Trophoblast cell (in vitro differentiated cells and primary cell): Measurements from ENCODE around the gene PIGR.

Experiments
- DNase-seq, 2 donors: peaks; one replicate each; pipeline ENCODE4 v3.0.0-alpha.2; 2016
- H2AFZ ChIP-seq: 2 replicates; pipeline ENCODE4 v1.6.1; 2013; ENCODE audit warnings: low read length, moderate library complexity, mild to moderate bottlenecking; ENCODE audit not compliant: insufficient read depth, poor library complexity
- H2AK5ac ChIP-seq: 2 replicates; pipeline ENCODE4 v1.6.1; 2013; ENCODE audit warnings: mild to moderate bottlenecking, low read length
- H2BK120ac ChIP-seq: 2 replicates; pipeline ENCODE4 v1.6.1; 2013; ENCODE audit warnings: low read length, mild to moderate bottlenecking, moderate library complexity; ENCODE audit not compliant: insufficient read depth, poor library complexity
- H2BK12ac ChIP-seq: 2 replicates; pipeline ENCODE4 v1.6.1; 2013; ENCODE audit warnings: mild to moderate bottlenecking, low read length, moderate library complexity
- H2BK5ac ChIP-seq: 2 replicates; pipeline ENCODE4 v1.6.1; 2013; ENCODE audit warnings: low read length, low read depth, moderate library complexity, mild to moderate bottlenecking; ENCODE audit not compliant: poor library complexity
- H3K14ac ChIP-seq: 2 replicates; pipeline ENCODE4 v1.6.1; 2013; ENCODE audit warnings: mild to moderate bottlenecking, low read length
- H3K18ac ChIP-seq: 2 replicates; pipeline ENCODE4 v1.6.1; 2013; ENCODE audit warnings: mild to moderate bottlenecking, low read length
- H3K23ac ChIP-seq: 2 replicates; pipeline ENCODE4 v1.6.1; 2013; ENCODE audit warnings: low read length
- H3K27ac ChIP-seq: 2 replicates; pipeline ENCODE4 v1.5.1; 2013; ENCODE audit warnings: low read depth, mild to moderate bottlenecking, inconsistent platforms, low read length, moderate library complexity
- H3K27me3 ChIP-seq: 2 replicates; pipeline ENCODE4 v1.6.1; 2013; ENCODE audit warnings: inconsistent platforms, mild to moderate bottlenecking, low read length, moderate library complexity; ENCODE audit not compliant: insufficient read depth
- H3K36me3 ChIP-seq, 2 experiments: 1 replicate in 1 of 2; 2 replicates in 1 of 2; pipeline ENCODE4 v1.6.1; 2013; ENCODE audit warnings: low read length in 2 of 2, mild to moderate bottlenecking in 2 of 2, moderate library complexity in 1 of 2; ENCODE audit not compliant: insufficient read depth in 2 of 2, control insufficient read depth in 1 of 2
- H3K4ac ChIP-seq: 2 replicates; pipeline ENCODE4 v1.6.1; 2013; ENCODE audit warnings: low read depth, mild to moderate bottlenecking, low read length, moderate library complexity
- H3K4me1 ChIP-seq, 2 experiments: 1 replicate in 1 of 2; 2 replicates in 1 of 2; pipeline ENCODE4 v1.6.1; 2013; ENCODE audit warnings: low read length in 2 of 2, mild to moderate bottlenecking in 2 of 2, moderate library complexity in 1 of 2; ENCODE audit not compliant: insufficient read depth in 2 of 2, control insufficient read depth in 1 of 2
- H3K4me2 ChIP-seq: 2 replicates; pipeline ENCODE4 v1.6.1; 2013; ENCODE audit warnings: inconsistent platforms, mild to moderate bottlenecking, low read length, moderate library complexity
- H3K4me3 ChIP-seq: 2 replicates; pipeline ENCODE4 v1.5.1; 2013; ENCODE audit warnings: mild to moderate bottlenecking, low read depth, low read length, inconsistent platforms
- H3K79me1 ChIP-seq: one replicate; pipeline ENCODE4 v1.6.1; 2013; ENCODE audit warnings: low read length
- H3K79me2 ChIP-seq: 2 replicates; pipeline ENCODE4 v1.6.1; 2013; ENCODE audit warnings: low read length, mild to moderate bottlenecking; ENCODE audit not compliant: control insufficient read depth, insufficient read depth, poor library complexity
- H3K9ac ChIP-seq: 2 replicates; pipeline ENCODE4 v1.6.1; 2013; ENCODE audit warnings: mild to moderate bottlenecking, low read length
- H3K9me3 ChIP-seq: 2 replicates; pipeline ENCODE4 v1.6.1; 2013; ENCODE audit warnings: low read depth, mild to moderate bottlenecking, control low read depth, inconsistent platforms, low read length; ENCODE audit not compliant: insufficient read depth
- H4K12ac ChIP-seq: 2 replicates; pipeline ENCODE4 v1.6.1; 2013; ENCODE audit warnings: low read depth, mild to moderate bottlenecking, low read length, moderate library complexity
- H4K8ac ChIP-seq: 2 replicates; pipeline ENCODE4 v1.6.1; 2013; ENCODE audit warnings: low read depth, mild to moderate bottlenecking, low read length, moderate library complexity
- H4K91ac ChIP-seq: one replicate; pipeline ENCODE4 v1.6.1; 2013; ENCODE audit warnings: low read depth, mild to moderate bottlenecking, low read length, moderate library complexity
- WGBS: extraction: QIAGEN DNeasy Blood & Tissue Kit; methylation state at CpG from one replicate; pipeline ENCODE4 v1.1.7; 2013; ENCODE audit warnings: missing lambda C conversion rate; ENCODE audit not compliant: insufficient read length, insufficient coverage; ENCODE audit errors: extremely low coverage; 5-methylcytosine and 5-hydroxymethylcytosine counted together

PIGR gene

GRCh38 chr1:206971029-206971655 is 24.9 kb upstream of the PIGR start:
- DNase-seq: peak in 1 of 2 donors; percentile 10
- no peak overlapping the region for H3K27ac ChIP-seq
- H2AFZ ChIP-seq: no peak overlapping the region
- no peak overlapping the region for H3K18ac ChIP-seq
- H3K23ac ChIP-seq: no peak overlapping the region
- H2AK5ac ChIP-seq: no peak overlapping the region
- no peak overlapping the region for H2BK5ac ChIP-seq
- H2BK120ac ChIP-seq: no peak overlapping the region
- H4K91ac ChIP-seq: no peak overlapping the region
- no peaks in the 10 kb centered on the region for H3K36me3 ChIP-seq
- no peaks in the 10 kb centered on the region for H3K27me3 ChIP-seq
- no CpG with 5 or more reads among the region's 2 CpGs for WGBS
- no peak overlapping the region for H3K14ac ChIP-seq
- H3K4ac ChIP-seq: no peak overlapping the region
- H3K4me1 ChIP-seq: no peaks in the 10 kb centered on the region
- H3K79me1 ChIP-seq: no peaks in the 10 kb centered on the region
- H4K12ac ChIP-seq: no peak overlapping the region
- H3K9me3 ChIP-seq: no peaks in the 10 kb centered on the region
- H3K79me2 ChIP-seq: no peaks in the 10 kb centered on the region
- no peak overlapping the region for H2BK12ac ChIP-seq
- no peak overlapping the region for H3K4me2 ChIP-seq
- H4K8ac ChIP-seq: no peak overlapping the region
- H3K4me3 ChIP-seq: no peak overlapping the region
- H3K9ac ChIP-seq: no peak overlapping the region

GRCh38 chr1:206970446-206970845 is 24.2 kb upstream of the PIGR start, which contains the start of gene FCAMR:
TSS of gene FCAMR (minus strand) at chr1:206970460. CDS start at chr1:206970125, 335 bp downstream.
- no peak for DNase-seq
- H2AK5ac ChIP-seq: no peak within 1 kb of the TSS
- no peak within 1 kb of the TSS for H3K18ac ChIP-seq
- no peak within 1 kb of the TSS for H3K4me2 ChIP-seq
- H3K14ac ChIP-seq: no peak within 1 kb of the TSS
- no peak within 1 kb of the TSS for H3K4me3 ChIP-seq
- no CpG with 5 or more reads among the region's 2 CpGs for WGBS
- H4K8ac ChIP-seq: no peak within 1 kb of the TSS
- H3K23ac ChIP-seq: no peak within 1 kb of the TSS
- no peak within 1 kb of the TSS for H4K91ac ChIP-seq
- no peak within 1 kb of the TSS for H2BK12ac ChIP-seq
- no peaks in the 10 kb centered on the region for H3K79me1 ChIP-seq
- H4K12ac ChIP-seq: no peak within 1 kb of the TSS
- H3K27ac ChIP-seq: no peak within 1 kb of the TSS
- no peaks in the 10 kb centered on the region for H3K27me3 ChIP-seq
- H3K79me2 ChIP-seq: no peaks in the 10 kb centered on the region
- no peak within 1 kb of the TSS for H2BK5ac ChIP-seq
- H3K9me3 ChIP-seq: no peaks in the 10 kb centered on the region
- no peak within 1 kb of the TSS for H2BK120ac ChIP-seq
- H3K4ac ChIP-seq: no peak within 1 kb of the TSS
- H3K9ac ChIP-seq: no peak within 1 kb of the TSS
- H3K4me1 ChIP-seq: no peaks in the 10 kb centered on the region
- H3K36me3 ChIP-seq: no peaks in the 10 kb centered on the region
- no peak within 1 kb of the TSS for H2AFZ ChIP-seq

- Histone ChIP-seq H2BK5ac (no peak overlapping the region), H4K91ac (no peak overlapping the region), H3K27me3 (no peaks in the 10 kb centered on the region), H2BK12ac (no peak overlapping the region), H3K36me3 (no peaks in the 10 kb centered on the region), H3K4ac (no peak overlapping the region), H3K4me3 (no peak overlapping the region), H2AK5ac (no peak overlapping the region), H3K9ac (no peak overlapping the region), H4K12ac (no peak overlapping the region), H3K14ac (no peak overlapping the region), H2AFZ (no peak overlapping the region), H3K4me2 (no peak overlapping the region), H3K27ac (no peak overlapping the region), H2BK120ac (no peak overlapping the region), H3K23ac (no peak overlapping the region), H3K79me1 (no peaks in the 10 kb centered on the region), H3K18ac (no peak overlapping the region), H3K79me2 (no peaks in the 10 kb centered on the region), H3K4me1 (no peaks in the 10 kb centered on the region), H4K8ac (no peak overlapping the region), H3K9me3 (no peaks in the 10 kb centered on the region)
- DNase-seq: no peak
- WGBS: no CpG with 5 or more reads among the region's 5 CpGs
These were observed 22.8 kb upstream of the PIGR start for GRCh38 chr1:206969090-206969489.

GRCh38 chr1:206967096-206967849 is 21.0 kb upstream of the PIGR start:
- peak overlapping the region; percentile 4 for H3K9ac ChIP-seq
- H3K79me1 ChIP-seq: no peaks in the 10 kb centered on the region
- no CpG with 5 or more reads among the region's 8 CpGs for WGBS
- H3K23ac ChIP-seq: no peak overlapping the region
- H4K91ac ChIP-seq: no peak overlapping the region
- H3K4me2 ChIP-seq: no peak overlapping the region
- H4K8ac ChIP-seq: no peak overlapping the region
- H2AFZ ChIP-seq: no peak overlapping the region
- no peaks in the 10 kb centered on the region for H3K4me1 ChIP-seq
- no peak overlapping the region for H3K18ac ChIP-seq
- H2BK120ac ChIP-seq: no peak overlapping the region
- no peak overlapping the region for H3K14ac ChIP-seq
- H2BK5ac ChIP-seq: no peak overlapping the region
- H4K12ac ChIP-seq: no peak overlapping the region
- H2AK5ac ChIP-seq: no peak overlapping the region
- no peaks in the 10 kb centered on the region for H3K79me2 ChIP-seq
- no peaks in the 10 kb centered on the region for H3K36me3 ChIP-seq
- no peaks in the 10 kb centered on the region for H3K9me3 ChIP-seq
- H3K4me3 ChIP-seq: no peak overlapping the region
- H3K27me3 ChIP-seq: no peaks in the 10 kb centered on the region
- H2BK12ac ChIP-seq: no peak overlapping the region
- peak in 1 of 2 donors; percentile 5 for DNase-seq
- no peak overlapping the region for H3K27ac ChIP-seq
- no peak overlapping the region for H3K4ac ChIP-seq
